G401 (cell line): ENCODE measurements around the gene SOHLH2. TPM values are rescaled to one million over a fixed set of nuclear protein-coding genes. Genes with fewer than 3 reads are reported as not detected.

Source experiments
- DNase-seq: peaks from one replicate; pipeline ENCODE4 v3.0.0-alpha.2; 2015; ENCODE audit warnings: low spot score
- in situ Hi-C: cut with HindIII; loops from 2 replicates; pipeline ENCODE4 v1.10.0; 2016; ENCODE audit warnings: low sequenced_read_pairs, mixed read lengths
- total RNA-seq: library from RNA; depleted of rRNA; stranded (reverse); fragments of >200 nt; shearing (Covaris generic); gene quantifications from 2 replicates; pipeline ENCODE4 v1.2.3, GENCODE V29; 2014

Gene SOHLH2
- total RNA-seq, 1 experiment from 2014 or later, result not detected

DNA sequence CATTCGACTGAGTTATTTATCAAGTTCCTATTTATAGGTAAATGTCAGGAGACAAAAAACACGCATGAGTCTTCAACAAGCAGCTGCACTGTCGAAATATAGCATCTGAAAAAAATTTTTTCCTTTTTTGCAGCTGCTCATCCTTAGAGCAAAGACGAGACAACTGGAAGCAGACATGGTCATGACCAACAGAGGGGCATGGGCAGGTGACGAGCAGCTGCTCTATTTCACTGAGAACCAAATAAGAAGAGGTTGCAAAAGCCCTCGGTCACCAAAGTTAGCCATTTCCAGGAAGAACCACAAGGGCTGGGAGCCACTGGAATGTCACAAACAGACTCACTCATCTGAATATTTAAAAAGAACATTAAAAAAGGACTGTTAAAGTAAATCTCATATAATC lies 22.2 kb downstream of the SOHLH2 start:
- no peak for DNase-seq
- in situ Hi-C loops, result no loop called here

DNA sequence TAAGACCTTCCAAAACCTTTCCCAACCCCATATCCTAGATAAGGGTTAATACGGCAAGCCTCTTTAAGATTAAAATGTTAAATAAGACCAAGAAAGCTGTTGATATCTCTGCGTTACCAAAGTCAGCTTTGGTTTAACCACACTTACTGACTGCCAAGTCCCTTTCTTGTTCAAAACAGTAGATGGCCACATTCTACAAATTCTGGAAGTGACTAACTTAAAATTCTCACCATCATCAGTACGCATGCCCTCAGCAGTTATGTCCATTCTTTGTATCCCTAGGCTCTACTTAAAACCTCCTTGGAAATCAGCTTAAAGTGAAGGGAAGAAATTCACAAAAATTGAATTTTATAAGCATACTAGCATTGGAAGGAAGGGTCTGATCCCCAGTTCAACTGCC lies 23.6 kb downstream of the SOHLH2 start:
- no peak for DNase-seq
- in situ Hi-C loops, result no loop called here

DNA sequence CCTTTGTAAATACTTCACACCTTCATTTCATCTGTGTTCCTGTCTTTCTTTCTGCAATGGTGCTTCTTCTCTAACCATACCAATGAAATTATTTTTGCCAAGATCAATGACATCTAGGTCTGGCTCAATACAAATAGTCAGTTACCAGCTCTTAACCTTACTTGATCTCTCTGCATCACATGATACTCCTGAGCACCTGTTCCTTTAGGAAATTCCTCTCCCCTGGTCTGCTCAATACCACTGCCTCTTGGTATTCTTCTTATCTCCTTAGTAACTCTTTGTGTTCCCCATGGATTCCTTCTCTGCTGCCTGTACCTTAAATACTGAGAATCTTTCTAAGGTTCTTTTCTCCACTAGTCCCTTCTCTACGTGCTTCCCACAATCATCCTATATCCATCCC lies 25.9 kb downstream of the SOHLH2 start:
- in situ Hi-C loops, result no loop called here
- DNase-seq, result no peak

DNA sequence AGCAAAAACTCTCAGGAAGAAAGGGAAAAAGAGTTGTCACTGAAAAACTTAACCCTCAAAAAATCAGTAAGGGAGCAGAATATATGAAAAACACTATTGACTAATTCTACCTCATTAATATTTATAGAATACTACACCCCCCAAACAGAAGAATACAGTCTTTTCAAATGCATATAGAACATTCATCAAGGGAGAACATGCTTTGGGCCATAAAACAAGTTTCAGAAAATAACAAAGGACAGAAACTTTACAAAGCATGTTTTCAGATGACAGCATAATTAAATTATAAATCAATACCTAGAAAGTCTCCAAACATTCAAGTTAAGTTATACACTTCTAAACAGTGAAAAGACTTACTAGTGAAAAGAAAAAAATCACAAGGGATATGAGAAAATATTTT lies 30.5 kb downstream of the SOHLH2 start:
- DNase-seq, result no peak
- in situ Hi-C loops, result no loop called here

DNA sequence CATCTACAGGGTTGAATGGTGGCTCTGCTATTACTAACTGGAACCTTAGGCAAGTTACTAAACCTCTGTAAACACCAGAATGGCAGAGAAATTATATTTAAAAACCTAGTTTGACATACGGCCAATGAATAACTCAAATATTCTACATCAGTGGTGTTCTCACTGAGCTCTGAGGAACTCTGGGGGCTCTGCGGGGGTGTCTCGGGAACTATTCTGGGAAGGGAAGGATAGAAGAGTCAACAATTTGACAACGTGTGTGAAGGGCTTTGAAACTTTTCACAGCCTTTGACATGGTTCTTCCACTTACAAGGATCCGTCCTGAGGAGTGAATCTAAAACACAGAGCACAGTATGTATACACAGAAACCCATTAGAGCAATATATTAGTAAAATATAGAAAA lies 38.7 kb downstream of the SOHLH2 start:
- in situ Hi-C loops, result no loop called here
- no peak for DNase-seq

DNA sequence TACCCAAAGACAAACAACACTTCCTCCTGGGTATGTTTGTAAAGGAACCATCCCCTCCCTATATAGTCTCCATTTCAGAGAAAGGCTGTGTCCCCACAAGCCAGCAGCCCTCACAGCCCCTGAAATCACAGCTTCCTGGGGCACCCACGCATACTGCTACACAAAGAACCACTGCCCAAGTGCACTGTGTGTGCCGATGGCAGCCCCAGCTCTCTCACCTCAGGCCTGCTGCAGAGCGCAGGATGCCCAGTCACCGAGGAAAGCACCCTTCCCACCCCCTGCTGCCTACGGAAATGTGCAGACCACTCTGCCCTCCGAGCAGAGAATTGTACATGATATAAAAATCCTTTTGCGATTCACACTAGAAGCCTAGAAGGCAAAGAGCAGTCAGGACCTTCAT lies 39.4 kb downstream of the SOHLH2 start:
- no peak for DNase-seq
- in situ Hi-C loops, result no loop called here

DNA sequence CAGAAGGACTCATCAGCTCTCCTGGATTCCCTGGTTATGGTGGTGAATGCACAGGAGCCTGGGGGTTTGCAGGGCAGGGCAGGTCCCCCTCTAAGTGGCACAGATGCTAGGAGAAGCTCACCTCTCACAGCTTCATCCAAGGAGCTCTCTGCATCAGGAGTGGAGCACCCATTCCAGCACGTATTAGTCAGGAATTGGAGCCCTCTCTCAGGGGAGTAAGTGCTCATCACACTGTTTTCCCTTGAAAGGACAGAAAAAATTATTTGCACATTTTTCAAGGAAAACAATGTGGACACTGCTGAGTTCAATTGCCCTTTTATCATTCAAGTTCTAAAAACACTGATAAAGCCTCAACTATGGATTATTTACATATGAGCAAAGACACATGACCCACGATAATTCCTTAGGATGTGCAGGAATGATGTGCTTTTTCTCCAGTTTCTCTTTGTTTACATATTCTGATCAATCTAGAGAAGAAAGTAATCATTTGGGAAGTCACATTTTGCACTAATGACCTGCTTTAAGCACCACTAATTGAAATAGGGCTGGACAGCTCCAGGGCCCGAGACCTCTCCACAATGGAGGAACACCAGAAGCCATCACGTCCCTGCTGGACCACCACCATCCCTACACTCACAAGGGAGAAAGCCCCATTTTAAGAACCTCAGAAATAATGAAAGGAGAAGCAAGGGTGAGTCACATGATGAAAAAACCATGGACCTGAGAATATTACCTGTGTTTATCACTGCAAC lies 40.6 kb downstream of the SOHLH2 start:
- in situ Hi-C loops, result no loop called here
- no peak for DNase-seq

DNA sequence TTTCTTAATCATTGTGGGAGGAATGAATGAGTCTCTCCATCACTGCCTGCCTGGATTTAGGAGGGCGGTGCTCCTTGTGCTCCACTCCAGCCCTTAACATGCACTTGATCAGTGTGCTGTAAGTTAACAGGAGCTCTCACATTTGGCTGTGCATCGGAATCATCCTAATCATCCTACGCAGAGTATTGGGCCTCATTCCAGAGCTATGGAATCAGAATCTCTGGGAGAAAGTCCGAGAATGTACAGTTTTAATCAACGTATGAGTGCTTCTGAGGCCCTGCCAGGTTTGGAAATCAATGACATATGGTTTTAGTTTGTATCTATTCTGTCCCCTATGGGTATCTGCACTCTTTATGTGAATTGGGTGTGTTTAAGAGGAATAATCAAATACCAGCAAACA lies 48.3 kb downstream of the SOHLH2 start:
- DNase-seq, result no peak
- in situ Hi-C loops, result no loop called here

DNA sequence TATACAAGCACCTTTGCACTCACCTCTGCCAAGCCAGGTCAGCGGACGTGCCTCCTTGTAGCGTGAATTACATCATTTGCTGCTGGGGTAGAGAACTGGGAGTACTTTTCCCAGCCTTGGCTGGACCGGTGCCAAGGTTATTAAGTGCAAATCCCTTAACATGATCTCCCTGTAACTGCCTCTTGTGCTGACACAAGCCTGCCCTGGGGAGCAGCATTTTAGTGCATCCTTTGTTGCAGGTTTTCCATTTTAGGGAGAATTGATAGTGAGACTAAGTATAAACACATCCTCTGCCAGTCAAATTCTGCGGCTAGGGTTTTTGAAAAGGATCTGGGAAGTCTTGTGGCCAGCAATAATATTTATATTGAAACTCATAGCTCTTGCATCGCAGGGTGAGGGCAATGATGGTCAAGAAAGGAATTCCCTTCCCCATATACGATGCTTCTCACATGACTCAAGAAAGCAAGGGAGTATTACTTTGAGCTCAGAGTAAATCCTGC lies 50.5 kb downstream of the SOHLH2 start:
- in situ Hi-C loops, result no loop called here
- DNase-seq, result peak; percentile 7

DNA sequence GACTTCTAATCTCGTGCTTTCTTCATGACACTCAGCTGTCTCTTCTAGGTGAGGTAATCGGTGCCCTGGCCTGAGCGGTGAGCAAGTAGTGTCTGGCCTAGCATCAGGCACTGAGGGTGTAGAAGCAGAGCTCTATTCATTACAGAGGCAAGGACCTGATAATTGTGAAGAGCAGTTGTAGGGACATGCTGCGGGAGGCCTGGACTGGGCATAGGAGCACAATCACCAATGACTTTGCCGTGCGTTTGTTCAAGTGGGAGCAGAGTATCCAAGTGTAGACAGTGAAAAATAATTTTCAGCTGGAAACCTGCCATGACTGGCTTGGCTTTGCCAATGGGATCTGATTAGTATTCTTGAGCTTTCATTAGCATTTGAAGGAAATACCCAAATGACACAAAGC lies 51.1 kb downstream of the SOHLH2 start:
- in situ Hi-C loops, result no loop called here
- peak; percentile 7 for DNase-seq

DNA sequence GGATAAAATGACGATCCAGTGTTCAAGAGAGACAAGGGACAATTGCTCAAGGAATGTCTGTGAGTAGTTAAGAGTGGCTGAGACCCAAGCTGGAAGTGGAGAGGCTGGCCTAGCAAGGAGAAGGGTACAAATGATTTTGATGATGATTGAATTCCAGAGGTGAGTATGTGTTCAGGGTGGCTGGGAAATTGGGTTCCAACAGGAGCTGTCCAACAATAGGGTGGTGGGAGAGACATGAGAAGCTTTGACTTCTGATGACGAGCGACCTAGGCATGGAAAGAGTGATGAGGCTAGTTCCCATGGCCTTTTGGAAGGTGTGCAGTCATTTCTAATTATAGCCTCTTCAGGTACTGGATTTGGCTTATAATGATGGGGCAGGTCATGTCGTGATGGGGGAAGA lies 54.1 kb downstream of the SOHLH2 start:
- no peak for DNase-seq
- in situ Hi-C loops, result no loop called here

DNA sequence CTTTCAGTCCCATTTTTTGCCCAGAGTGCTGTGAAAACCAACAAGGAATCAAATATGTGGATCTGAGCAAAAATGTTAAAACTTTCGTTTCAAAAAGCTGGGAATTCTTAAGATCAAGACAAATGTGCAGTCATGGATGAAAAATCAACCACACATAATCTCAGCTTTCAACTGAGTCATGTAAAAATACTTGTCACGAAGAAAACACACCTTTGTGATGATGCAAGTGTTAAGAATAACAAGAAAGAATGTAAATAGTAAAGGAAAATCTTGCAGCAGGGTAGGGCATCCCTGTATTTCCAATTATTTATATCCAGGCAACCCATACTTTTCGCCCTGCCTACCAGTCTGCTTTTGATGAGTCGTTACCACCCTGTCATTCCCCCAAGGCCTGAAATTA lies 55.7 kb downstream of the SOHLH2 start:
- in situ Hi-C loops, result no loop called here
- DNase-seq, result no peak

DNA sequence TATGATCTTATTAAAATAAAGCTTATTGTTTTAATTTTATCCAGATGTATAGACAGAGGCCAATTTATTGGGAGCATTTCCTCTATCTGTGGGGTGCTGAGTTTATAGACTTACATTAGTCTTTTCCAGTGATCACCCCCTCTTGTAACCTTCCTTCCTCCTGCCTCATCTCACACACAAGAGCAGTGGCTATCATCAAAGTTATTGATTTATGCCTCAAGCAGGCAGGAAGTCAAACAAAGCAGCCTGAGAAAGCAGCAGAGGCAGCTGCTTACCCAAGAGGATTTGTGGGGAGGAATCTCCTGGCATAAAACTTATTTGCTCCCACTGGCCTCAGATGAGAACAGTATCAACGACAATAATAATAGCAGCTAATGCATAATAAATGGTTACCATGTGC lies 56.9 kb downstream of the SOHLH2 start:
- DNase-seq, result no peak
- in situ Hi-C loops, result no loop called here

DNA sequence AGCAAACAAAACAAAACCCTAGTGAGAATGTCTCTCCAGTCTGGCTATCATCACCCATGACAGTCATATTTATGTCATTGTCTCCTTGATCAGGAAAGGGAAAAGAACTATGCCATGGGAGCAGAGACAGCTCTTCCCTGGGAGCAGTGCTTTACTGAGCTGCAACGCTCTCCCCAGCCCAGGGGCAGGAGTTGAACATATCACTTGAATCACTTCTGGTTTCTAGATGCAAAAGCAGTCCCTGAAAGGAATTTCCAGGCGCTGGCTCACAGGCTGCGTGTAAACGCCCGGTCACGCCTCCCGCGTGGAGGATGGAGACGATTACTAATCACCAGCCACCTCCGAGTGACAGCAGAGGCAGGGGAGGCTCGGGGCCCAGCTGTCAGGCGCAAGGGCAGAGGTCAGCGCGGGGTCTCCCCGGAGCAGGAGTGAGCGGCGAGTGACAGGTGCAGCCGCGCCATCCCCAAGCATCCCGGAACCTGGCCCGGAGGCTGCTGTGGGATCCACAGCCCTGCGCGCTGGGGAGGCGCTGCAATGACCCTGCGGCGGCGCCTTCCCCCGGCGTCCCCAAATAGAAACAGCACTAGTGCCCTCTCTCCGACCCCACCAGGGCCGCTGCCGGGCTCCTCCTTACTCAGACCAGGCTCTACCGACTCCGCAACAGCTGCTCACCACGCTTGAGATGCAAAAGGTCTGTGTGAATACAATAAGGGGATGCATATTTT lies 59.6 kb downstream of the SOHLH2 start:
- in situ Hi-C loops, result no loop called here
- DNase-seq, result no peak

DNA sequence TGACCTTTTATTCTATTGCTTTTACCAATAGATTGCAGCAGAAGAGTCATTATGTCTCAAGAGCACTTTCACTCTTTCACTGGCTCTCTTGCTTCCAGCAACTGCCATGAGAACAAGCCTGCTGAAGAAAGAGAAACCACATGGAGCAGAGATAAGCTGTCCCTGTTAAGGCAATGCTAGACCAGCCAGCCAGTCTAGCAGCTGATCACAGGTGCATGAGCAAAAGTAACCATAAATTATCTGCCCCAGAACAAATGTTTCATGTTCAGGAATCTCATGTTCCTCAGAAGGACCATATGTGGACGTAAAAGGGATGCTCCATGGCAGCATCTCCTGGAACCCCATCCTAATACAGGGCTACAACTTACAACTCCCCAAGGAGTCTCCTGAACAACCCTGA lies 62.8 kb downstream of the SOHLH2 start:
- in situ Hi-C loops, result no loop called here
- no peak for DNase-seq

DNA sequence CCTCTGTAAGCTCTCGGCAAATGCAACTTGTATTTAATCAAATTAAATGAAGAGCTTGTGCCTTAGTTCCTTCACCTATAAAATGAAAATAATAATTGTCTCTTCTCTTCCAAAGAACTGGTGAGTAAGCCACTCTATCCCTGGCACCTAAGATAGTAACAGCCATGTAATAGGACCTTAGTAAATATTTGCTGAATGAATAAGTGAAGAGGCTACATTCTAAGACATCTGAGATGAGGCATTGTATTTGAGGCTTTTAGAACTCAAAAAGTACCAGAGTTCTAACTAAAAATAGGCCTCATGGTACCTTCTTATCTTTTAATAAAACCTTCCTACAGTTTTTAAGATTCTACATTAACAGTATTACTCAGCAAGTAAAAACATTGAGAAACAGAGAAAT lies 65.9 kb downstream of the SOHLH2 start:
- no peak for DNase-seq
- in situ Hi-C loops, result no loop called here

DNA sequence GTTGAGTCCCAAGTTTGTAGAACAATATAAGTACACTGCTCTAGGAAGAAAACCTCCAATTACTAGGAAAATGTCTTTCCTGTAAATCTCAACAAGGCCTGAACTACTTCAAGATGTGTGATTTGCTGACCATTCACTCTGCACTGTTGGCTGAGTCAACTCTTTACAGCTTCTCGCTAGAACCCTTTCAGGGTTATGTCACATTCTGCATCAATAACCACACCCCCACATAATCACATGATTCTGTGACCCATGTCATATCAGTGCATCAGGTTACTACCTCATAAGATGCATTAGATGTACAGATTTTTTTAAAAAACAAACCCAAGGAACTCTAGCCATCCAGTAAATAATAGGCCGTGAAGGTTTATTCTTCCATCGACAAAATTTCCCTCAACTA lies 67.0 kb downstream of the SOHLH2 start:
- in situ Hi-C loops, result no loop called here

DNA sequence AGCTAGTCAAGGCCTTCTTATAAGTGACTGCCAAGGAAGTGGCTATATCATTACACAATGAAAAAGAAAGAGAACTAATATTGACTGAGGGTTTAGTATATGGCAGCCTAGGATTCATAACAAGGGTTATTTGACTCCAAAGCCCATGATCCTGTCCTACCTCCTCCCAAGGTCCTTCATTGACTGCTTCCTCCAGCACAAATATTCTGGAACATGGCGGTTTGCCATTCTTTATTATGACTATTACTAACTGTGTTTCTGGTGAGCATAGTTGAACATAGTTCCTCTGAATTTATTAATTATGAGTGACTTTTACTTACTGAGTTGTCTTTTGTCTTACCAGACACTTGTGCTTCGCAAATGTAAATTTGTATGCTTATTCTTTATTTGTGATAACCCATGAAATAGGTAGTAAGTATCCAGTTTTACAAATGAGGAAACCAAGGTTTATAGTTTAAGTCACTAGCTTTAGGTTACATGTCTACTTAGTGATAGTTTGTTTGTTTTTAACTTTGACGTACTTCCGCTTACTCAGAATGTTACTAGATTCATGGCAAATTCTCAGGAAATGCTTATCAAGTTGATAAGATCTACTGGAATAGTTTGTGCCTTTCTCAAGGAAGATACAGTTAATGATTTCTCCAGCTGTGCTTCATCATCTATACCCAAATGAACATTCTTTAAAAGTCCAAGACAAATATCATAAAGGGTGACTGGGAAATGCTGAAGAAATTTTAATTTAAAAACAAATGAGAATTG lies 67.7 kb downstream of the SOHLH2 start:
- in situ Hi-C loops, result no loop called here
- DNase-seq, result no peak

More for the DNA sequence above, 67.0 kb downstream of the SOHLH2 start:
- DNase-seq, result no peak

DNA sequence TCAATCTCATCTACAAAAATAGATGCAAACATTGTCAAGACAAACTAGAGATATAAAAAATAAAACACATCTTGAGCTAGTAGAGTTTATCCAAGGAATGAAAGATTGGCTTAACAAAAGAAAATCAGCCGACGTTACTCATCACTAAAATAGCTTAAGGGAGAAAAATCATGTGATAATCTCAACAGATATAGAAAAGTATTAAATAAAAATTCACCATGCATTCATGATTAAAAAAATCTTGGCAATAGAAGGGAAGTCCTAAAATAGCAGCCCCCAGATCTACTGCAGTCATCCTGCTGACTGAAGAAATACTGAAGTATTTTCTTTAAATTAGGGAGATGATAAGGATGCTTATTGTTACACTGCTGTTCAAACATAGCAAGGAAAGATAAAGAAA lies 70.6 kb downstream of the SOHLH2 start:
- in situ Hi-C loops, result no loop called here
- DNase-seq, result no peak

DNA sequence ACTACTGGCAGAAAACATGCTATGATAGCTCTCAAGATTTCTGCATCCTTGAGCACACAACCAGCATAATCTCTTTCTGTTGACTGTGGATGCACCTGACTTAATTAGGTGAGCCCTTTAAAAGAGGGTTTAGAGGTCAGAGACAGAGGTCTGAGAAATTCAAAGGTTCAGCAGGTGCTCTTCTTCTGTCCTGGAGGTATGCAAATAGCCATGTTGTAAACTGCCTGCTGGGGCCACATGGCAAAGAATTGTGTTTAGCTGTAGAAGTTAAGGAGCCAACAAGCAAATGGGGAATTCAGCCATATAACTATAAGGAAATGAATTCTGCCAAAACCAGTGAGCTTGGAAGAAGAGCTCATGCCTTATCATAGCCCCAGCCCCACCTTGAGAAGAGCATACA lies 71.6 kb downstream of the SOHLH2 start:
- in situ Hi-C loops, result no loop called here

More for the DNA sequence above, 71.6 kb downstream of the SOHLH2 start:
- DNase-seq, result no peak
